GM18508 (cell line): ENCODE results near the gene SUSD5.
"Not testable (repeated sequence)": the region's sequence is repeated elsewhere in the genome, so short reads cannot be mapped to it uniquely, and the experiment has no call there.

Experiments used
- ATAC-seq: cut with Tn5 transposase; IDR thresholded peaks from one replicate; pipeline ENCODE4 v1.9.1; 2021; ENCODE audit warnings: moderate number of reproducible peaks; ENCODE audit not compliant: insufficient read depth, unreplicated experiment

The SUSD5 gene

DNA sequence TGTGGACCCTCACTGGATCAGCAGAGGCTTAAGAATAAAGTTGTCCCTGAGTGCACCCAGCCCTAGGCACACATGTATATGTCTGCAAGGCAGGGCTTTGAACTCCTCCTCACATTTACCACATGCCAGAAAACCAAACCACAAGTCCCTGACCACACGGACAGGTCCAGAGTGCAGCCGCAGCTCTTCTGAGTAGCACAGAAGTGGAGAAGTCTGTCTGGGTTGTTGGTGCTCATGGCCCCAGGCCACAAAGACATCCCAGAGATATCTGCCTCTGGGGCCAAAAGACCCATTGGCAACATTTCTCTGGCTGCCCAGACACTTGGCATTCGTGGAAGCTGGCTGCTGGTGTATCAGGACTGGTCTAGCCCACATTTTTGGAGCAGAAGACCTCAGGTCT is 17.4 kb downstream of the SUSD5 start:
- ATAC-seq: no peak

- ATAC-seq: no peak
Observed at GRCh38 chr3:33196538-33196937, 22.1 kb downstream of the SUSD5 start.

- no peak for ATAC-seq
Observed at GRCh38 chr3:33194303-33194702, 24.3 kb downstream of the SUSD5 start.

DNA sequence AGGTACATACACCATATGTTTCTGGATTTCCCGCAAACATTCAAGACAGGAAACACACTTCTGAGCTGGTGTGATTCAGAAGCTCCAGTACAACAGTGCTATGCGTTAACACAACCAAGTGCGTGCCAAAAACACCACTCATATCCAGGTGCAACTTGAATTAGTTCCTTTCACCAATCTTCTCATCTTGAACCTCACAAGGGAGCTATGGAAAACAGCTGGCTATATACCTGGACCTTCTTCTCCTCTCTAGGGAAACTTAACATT is 31.3 kb downstream of the SUSD5 start:
- ATAC-seq: no peak

GRCh38 chr3:33186524-33187367 is 31.9 kb downstream of the SUSD5 start:
- no peak for ATAC-seq

DNA sequence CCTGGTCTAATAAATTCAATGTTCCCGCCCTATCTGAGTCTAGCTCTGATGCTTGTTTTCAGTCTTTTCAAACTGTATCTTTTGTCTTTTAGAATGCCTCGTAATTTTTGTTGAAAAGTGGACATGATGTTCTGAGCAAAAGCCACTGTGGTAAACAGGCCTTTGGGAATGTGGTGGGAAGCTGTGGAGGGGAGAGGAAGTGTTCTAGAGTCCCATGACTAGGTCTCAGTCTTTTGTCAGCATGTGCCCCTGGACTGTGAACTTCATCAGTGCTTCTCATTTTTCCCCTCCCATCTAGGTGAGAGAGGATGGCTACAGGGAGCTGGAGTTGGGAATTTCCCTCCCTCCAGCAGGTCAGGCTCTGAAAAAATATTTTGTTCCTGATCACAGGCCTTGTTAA is 33.7 kb downstream of the SUSD5 start:
- ATAC-seq: no peak

GRCh38 chr3:33181641-33182040 is 37.0 kb downstream of the SUSD5 start:
- ATAC-seq: not testable (repeated sequence)

DNA sequence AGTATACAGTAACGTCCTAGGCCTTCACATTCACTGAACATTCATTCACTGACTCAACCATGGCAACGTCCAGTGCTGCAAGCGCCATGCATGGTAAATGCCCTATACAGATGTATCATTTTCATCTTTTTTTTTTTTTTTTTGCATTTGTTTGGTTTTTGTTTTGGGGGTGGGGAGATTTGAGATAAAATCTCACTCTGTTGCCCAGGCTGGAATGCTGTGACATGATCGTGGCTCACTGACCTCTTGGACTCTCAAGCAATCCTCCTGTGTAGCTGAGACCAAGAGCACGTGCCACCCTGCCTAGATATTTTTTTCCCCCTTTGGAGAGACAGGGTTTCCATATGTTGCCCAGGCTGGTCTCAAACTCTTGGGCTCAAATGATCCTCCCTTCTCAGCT is 37.4 kb downstream of the SUSD5 start:
- ATAC-seq: no peak

- ATAC-seq: no peak
Observed at GRCh38 chr3:33179132-33179531, 39.5 kb downstream of the SUSD5 start.

- ATAC-seq: no peak
Observed at GRCh38 chr3:33174711-33175414, 43.7 kb downstream of the SUSD5 start.

DNA sequence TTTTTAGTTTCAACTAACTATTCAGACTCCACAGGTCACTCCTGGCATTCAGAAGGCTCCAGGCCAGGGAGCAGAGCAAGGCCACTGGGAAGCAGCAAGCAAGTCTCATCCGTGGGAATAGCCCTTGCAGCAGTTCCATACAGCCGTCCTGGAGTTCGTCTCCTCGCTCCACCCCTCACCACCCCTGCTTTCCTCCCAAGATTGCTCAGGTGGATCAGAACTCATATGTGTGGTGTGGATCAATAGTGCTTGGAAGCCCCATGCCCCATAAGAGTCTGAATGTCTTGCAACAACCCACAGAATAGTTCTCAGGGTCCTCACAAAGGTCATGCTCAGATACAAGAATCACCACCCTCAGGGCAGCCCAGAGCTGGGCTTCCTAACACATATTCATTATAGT is 44.5 kb downstream of the SUSD5 start:
- ATAC-seq: no peak

- no peak for ATAC-seq
Observed at GRCh38 chr3:33173672-33174071, 44.9 kb downstream of the SUSD5 start.

GRCh38 chr3:33173103-33173502 is 45.5 kb downstream of the SUSD5 start:
- ATAC-seq: no peak

DNA sequence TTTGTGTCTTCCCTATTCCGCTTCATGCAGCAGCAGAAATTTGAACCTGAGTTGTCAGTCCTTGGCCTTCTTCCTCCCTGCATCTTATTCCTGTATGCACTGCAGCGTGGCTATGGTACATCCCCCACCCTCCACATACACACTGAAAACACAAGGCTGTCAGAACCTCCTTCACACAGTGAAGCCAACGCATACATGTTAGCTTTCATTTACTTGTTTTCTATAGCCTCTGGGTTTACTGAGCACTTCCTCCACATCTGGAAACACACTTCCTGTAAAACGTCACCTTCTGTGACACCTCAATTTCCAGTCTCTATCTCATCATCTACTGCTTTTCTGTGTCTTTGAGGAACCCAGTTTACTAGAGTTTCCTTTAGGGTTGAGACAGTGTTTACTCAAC is 47.0 kb downstream of the SUSD5 start:
- no peak for ATAC-seq

DNA sequence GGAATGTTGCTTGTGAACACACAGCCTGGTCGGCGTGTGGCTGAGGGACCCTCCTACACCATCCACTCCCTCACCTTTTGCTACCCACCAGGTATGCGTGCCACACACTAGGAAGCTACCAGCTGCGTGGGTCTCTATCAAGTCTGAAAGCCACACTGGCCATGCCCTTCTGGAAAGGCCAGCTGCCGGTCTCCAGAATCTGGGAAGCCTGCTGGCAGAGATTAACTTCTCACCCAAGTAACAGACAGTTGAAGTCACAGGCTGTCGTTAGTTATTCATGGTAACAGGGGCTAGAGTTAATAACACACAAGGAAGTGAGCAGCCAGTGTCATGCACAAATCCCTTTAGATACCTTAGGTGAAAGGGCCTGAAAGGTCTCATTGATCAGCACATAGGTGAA is 48.1 kb downstream of the SUSD5 start:
- ATAC-seq: no peak

- no peak for ATAC-seq
Observed at GRCh38 chr3:33167716-33168336, 50.8 kb downstream of the SUSD5 start.

GRCh38 chr3:33167284-33167683 is 51.3 kb downstream of the SUSD5 start:
- ATAC-seq: no peak

GRCh38 chr3:33166095-33166494 is 52.5 kb downstream of the SUSD5 start:
- ATAC-seq: no peak

DNA sequence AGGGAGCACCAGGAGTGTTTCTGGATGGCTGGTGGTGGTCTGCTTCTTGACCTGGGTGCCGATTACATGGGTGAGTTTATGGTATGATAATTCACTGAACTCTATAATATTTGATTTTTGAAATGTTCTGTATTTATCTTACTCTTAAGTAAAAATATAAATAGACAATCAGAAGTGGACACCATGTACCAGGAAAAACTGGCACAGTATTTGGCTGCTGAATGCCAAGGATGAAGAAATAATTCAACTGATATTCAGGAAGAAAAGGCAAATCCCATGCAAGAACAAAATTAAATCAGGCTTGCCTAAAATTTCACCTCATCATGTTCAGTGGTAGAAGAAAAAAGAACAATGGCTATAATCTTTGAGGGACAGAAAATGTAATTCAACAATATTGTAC is 53.2 kb downstream of the SUSD5 start:
- no peak for ATAC-seq

- not testable (repeated sequence) for ATAC-seq
Observed at GRCh38 chr3:33162621-33163020, 56.0 kb downstream of the SUSD5 start.

GRCh38 chr3:33159981-33160380 is 58.6 kb downstream of the SUSD5 start:
- no peak for ATAC-seq

GRCh38 chr3:33159234-33159633 is 59.4 kb downstream of the SUSD5 start:
- ATAC-seq: no peak
